ENCODE data around the gene TMEM240.
"Not testable (repeated sequence)": the region's sequence is repeated elsewhere in the genome, so short reads cannot be mapped to it uniquely, and the experiment has no call there.

TMEM240 gene

DNA sequence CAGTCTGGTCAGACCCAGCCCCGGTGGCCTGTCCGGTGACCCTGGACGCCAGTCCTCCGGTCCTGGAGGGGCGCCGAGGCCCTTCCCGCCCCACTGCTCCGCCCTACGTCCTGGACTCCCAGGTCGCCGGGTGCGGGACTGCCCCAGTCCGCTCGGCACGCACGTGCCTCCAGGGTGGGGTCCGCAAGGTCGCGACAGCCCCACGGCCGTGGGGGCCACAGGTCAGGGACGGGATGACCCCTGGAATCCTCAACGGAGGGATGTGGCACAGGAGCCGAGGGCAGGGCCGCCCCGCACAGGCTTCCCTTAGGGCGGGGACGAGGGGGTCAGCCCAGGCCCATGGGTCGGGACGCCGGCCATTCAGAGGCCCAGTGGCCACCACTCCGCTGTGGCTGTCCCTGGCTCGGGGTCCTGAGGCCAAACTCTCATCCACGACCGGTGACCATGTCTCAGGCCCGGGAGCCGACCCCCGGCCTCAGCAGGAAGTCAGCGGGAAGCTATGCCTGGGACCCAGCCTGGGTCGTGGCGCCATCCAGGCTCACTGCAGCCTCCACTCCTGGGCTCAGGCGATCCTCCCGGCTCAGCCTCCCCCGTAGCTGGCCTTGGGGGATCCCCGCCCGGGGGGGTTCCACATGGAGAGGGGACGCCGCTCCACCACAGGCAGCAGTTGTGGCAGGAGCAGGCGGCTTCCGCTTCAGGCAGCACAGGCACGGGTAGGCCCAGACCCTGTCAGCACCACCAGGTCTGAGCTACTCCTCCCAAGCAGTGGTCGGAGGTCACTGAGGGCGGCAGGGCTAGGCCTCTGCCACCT is 599 bp upstream of the TMEM240 start:
- DNase-seq (ENCODE audit: low spot score), result no peak

DNA sequence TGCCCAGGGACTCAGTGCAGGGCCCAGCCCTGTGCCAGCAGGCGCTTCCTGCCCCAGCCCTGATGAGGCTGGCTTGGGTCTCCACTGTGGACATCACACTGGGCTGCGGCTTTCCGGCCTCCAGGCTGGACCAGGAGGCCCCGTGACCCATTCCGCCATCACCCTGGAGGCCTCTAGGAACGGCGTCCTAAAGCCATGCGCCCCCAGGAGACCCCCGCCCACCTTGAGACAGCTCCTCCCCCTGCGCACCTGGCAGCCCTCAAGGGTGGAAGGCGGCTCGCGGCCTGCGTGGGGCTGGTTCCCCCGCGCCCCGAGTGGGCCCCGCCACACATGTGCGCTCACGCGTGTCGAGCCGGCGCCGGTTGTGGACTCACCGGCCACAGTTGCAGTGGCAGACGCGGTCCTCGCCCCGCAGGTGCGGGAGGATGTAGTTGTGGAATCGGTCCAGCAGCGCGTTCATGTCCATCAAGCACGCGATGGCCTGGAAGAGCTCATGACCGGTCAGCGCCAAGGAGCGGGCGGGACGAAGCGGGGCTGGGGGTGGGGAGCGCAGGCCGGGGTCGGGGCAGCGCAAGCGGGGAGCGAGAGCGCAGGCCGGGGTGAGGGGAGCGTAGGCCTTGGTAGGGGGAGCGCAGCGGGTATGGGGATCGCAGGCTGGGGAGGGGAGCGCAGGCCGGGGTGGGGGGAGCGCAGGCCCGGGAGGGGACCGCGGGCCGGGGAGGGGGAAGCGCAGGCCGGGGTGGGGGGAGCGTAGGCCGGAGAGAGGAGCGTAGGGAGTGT is 924 bp downstream of the TMEM240 start:
- no peak for DNase-seq (ENCODE audit: low spot score)

DNA sequence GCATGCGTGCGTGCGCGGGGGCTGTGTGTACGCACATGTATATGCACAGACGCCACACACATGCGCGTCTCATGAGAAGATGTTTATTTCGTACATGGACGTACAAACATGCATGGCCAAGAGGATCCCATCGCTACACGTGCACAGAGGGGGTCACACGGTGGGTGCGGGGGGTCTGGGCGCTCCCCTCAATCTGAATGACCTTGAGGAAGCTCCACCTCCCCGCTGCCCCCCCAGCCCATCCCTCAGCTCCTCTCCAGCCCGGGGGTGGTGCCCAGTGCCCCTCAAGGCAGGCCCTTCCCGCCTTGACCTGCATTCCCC is 1.5 kb downstream of the TMEM240 start:
- no peak for DNase-seq (ENCODE audit: low spot score)

DNA sequence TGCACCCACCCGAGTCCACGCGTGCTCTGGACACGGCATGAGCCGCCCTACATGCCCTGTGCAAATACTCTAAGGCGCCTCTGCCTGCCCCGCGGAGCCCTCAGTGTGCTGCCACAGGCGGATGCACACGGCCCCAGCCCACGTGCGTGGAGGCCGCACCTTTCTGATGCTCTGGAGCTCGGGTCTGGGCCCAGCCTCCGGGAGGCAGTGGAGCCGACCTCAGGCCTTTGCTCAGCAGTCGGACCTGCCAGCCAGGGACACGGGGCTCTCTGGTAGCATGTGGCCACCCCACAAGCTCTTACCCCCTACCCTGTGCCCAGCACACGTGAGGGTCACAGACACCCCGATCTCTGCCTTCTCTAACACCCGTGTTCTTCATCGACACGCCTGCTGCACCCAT is 2.1 kb downstream of the TMEM240 start:
- no peak for DNase-seq (ENCODE audit: low spot score)

DNA sequence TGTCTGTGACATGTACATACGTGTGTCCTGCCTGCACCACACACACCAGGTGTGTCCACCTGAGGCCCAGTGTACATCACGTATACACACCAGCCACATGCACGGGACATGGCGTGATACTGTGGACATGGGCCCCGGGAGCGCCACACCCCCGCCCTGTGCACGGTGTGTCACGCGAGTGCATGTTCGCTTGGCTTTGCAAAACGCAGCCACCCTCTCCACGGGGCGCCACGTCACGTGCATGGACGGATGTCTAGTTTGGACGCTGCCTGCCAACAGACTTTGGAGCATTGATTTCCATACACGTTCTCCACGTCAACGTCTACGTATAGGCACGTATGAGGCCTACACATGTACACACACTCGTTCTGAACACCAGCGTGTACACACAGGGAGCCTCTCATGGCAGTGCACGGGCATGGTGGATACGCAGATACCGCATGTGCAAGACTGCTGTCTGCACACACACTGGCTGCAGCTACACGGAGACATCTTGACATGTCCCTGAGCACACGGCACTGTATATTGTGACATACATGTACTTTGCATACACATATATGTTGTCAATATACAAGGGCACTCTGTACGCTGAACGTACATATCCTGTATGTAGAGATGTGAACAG is 2.7 kb downstream of the TMEM240 start:
- DNase-seq (ENCODE audit: low spot score), result no peak

DNA sequence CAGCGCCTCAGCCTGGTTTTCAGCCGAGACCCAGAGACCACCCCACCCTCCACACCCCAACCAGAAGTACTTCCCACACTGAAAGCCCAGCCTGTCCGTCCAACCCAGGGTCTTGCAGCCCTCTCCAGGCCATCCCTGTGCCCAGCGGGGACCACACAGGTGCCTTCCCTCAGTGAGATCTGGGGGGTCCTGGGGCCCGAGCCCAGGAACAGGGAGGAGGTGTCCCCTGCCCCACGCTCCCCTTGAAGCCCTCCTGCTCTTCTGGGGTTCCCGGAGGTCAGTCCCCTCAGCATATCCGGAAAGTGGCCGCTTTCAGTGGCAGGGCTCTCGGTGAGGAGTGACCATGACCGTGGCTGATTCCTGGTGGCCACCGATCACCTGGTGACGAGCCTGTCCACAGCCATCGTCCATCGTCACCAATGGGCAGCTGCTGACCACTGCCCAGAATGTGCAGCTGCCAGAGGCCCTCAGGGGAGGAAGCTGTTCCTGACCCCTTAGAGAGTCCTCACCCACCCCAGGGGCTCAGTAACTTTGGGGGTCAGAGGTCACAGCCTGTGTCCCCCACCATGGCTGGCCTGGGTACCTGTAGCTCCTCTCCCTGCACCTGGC is 3.4 kb downstream of the TMEM240 start:
- DNase-seq (ENCODE audit: low spot score), result no peak

DNA sequence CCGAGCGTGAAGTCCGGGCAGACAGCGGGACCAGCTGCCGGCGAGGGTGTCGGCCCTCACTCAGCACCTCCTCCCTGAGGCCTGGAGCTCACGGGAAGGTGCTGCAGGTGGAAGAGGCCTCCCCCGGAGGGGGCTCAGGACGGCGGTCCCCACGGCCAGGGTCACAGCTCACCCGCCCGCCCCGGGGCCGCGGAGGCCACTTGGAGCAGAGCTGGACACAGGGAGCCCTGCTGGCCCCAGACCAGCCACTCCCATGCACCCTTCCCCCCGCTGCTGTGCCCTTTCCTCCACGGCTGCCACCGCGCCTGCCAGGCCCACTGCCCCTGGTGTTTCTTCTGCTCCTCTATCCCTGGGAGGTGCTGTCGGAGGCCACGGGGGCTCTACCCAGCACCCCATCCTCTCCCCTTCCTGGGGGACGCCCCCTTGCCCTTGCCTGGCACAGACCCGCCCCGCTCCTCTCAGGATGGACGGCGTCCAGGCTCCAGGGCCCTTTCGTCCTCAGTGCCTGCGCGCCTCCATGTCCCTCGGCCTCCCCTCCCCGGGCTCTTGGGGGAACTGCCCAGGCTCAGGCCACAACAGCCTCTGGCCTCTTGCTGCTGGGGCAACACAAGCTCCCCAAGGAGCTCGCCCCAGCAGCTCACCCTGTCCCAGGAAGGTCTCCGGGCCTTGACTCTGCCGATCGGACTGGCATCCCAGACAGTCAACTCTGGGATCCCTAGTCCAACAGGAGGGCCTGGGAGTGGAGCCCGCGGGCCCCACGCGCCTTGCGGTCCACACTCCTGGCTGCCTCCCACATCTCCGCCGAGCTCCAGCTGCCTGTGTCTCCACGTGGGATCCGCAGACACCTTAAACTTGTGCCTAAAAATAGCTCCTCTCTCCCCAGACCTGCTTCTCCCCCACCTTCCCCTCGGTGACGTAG is 4.1 kb downstream of the TMEM240 start:
- peak; percentile 41 for DNase-seq (ENCODE audit: low spot score)

DNA sequence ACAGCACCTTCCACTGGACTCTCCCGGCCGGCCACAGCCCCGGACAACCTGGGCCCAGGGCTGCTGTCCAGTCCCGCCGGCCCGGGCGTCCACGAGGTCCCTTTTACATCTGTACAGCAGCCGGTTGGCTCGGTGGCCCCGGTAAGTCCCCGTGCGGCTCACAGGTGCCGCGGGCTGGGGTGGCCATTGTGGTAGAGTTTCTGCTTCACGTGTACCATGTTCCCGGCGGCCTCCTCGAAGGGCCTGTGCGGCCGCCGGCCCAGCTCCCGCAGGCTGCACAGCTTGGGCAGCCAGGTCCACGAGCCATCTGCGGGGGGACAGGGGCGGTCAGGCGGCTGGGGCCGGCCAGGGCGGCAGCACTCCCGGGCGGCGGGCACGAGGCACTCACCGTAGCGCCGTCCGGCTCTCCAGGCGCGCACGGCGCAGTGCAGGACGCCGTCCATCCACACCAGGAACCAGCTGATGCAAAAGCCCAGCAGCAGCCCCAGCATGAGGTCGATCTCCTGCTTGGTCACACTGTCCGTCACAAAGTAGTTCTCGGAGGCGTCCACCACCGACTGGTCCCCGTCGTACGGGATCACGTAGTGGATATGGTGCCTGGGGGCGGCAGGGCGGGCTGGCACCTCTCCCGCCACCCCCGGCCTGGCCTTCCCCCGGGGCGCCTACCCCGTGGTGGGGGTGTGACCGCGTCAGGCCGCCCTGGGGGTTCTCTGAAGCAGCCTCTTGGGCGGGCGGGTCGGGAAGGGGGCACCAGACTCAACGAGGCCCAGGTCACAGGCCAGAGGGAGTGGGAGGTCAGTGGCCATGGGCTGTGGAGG is 5.0 kb downstream of the TMEM240 start:
- peak; percentile 46 for DNase-seq (ENCODE audit: low spot score)

DNA sequence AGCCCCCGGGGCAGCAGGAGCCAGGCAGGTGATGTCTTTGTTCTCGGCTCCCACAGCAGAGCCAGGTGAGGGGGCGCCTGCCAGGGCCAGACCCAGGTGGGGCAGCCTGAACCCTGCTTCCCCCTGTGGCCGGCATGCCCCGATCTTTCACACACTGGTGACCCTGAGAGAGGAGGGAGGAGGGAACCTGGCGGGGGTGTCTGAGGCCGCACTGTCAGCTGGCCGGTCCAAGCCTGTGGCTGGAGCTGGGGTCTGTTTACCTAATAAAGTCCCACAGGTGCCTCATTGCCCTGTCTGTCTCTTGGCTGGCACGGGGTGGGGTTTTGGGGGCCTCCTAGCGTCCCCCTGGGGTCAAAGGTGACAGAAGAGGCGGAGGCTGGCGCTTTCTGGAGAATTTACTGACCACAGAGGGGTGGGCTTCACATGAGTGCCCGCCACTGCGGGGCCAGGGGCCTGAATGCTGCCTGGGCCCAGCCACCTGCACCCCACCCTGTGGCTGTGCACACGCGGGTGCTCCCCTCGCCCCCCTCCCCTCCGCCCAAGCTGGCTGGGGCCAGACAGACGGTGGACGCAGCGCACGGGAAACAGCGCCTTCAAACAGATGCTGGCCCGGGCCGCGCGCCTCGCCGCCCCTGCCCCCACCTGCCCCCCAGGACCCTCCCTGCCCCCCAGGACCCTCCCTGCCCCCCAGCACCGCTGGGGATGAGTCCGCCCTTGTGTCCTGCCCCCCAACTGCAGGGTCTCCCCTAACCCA is 5.8 kb downstream of the TMEM240 start:
- peak; percentile 34 for DNase-seq (ENCODE audit: low spot score)

DNA sequence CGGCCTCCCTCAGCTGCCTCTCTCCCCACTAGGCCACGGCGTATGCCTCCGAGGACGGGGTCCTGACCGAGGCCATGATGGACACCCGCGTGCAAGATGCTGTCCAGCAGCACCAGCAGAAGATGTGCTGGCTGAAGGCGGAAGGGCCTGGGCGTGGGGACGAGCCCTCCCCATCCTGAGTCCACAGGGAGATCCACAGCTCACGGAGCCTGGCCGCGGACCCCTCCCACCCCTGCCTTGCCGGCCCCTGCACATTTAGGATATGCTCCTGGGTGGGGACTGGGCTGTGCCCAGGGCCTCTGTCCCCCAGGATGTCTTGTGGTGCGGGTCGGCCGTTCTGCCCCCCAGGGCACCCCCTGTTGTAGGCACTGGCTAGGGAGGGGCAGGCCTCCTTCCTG is 6.5 kb downstream of the TMEM240 start:
- DNase-seq (ENCODE audit: low spot score), result not testable (repeated sequence)

DNA sequence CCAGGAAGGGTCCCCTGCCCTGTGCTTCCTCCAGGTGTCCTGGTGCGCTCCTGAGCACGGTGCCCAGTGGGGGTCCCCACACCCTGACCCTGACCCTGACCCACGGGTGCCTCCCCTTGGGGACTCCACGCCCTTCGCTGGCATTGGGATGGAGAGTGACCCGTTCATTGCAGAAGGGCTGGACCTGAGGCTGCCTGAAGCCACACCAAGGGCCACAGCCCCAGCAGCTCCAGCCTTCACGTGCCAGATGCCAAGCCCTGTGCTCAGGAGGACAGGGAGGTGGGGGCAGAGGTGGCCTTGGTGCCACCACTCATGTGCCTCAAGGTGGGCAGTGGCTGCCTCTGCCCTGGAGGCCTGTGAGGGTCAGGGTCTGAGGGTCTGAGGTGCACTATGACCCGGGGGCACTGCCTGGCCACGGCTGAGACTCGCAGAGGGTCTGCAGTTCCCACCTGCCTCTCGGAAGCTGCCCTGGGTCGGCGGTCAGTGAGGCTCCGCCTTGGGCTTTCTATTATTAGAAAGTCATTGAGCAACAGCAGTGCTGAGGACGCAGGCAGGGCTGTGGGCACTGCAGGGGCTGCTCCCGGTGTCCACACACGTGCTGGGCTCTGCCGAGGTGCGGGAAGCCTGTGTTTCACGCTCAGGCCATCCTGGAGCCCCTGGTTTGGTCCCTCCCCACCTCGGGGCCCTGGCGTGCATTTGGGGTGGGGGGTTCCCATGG is 7.1 kb downstream of the TMEM240 start:
- DNase-seq (ENCODE audit: low spot score), result not testable (repeated sequence)

DNA sequence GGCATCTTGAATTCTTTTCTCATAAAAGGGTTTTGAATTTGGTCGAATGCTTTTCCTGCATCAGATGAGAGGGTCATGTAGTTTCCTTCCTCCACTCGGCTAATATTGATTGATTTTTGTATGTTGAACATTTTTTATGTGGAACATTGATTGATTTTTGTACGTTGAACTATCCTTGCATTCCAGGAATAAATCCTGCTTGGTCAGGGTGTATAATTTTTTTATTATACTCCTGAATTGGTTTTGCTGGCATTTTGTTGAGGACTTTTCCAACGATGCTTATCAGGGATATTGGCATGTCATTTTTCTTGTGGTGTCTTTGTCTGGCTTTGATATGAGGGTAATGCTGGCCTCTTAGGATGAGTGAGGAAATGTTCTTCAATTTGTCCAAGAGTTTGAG is 8.5 kb downstream of the TMEM240 start:
- DNase-seq (ENCODE audit: low spot score), result no peak

DNA sequence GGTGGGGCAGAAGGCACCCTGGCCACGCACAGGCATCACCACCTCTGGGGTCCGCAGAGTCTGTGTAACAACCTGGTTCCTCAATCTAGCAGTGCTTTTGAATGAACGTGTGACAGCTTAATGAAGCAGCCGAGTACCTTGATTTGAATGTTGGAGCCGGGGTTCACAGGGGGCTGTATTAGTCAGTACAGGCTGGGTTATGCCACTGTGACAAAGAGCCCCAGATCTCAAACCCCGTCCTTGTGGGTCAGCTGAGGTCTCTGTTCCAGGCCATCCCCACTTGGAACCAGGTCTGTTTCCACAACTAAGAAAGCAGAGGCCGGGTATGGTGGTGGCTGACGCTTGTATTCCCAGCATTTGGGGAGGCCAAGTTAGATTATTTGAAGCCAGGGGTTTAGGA is 10.5 kb downstream of the TMEM240 start:
- no peak for DNase-seq (ENCODE audit: low spot score)

DNA sequence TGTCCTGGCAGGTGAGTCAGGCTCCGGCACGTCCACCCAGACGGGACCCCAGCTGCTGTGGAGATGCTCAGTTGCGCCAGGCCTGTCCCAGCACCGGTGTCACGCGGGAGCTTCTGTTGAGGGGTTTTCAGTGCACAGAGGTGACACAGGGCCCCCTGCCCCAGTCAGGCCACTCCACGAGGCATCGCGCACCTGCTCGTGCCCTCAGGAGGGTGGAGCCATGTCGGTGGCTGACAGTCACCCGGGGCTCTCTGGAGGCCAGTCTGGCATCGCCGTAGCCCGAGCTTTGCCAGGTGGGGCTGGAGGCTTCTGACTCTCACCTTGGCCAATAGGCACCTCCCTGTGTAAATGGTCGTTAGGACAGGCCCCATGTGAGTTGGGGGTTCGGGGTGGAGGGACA is 11.1 kb downstream of the TMEM240 start:
- DNase-seq (ENCODE audit: low spot score), result peak; percentile 14

DNA sequence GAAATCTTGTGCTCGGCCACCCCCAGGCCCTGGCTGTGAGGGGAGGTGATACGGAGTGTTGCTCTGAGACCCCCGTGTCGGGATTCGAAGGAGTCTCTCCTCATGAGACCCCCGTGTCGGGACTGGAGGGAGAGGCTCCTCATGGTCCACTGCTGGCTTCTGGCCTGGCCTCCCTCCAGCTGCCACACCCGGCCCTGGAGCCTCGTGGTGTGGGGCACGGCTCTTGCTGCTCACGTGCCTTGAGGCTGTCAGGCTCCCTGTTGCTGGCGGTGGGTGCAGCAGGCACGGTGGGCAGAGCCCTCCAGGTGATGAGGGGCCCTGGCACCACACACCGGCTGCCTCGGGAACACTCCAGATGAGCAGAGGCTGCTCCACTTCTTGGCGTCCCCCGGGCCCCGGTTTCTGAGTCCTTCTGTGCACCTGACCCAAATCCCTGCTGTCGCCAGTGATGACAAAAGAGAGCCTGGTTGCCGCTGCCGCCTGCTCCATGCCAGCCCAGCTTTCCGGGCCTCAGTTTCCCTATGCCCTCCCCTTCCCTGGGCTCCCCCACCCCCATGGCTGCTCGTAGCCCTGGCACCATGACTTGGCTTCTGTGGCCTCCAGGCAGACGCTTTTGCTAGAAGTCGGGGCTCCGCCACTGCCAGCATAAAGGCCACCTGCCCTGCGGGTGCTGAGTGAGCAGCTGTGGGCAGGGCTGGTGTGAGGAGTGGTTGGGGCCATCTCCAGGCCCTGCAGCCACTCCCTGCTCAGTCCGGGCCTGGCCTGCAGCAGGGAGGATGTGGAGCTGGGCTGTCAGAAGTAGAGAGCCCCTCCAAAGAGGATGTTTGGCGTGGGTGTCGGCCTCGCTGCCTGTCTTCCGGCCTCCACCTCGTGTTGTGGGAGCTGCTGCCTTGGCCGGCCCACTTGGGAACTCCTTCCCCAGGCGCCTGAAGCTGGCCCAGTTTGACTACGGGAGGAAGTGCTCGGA is 11.8 kb downstream of the TMEM240 start:
- peak; percentile 6 for DNase-seq (ENCODE audit: low spot score)

DNA sequence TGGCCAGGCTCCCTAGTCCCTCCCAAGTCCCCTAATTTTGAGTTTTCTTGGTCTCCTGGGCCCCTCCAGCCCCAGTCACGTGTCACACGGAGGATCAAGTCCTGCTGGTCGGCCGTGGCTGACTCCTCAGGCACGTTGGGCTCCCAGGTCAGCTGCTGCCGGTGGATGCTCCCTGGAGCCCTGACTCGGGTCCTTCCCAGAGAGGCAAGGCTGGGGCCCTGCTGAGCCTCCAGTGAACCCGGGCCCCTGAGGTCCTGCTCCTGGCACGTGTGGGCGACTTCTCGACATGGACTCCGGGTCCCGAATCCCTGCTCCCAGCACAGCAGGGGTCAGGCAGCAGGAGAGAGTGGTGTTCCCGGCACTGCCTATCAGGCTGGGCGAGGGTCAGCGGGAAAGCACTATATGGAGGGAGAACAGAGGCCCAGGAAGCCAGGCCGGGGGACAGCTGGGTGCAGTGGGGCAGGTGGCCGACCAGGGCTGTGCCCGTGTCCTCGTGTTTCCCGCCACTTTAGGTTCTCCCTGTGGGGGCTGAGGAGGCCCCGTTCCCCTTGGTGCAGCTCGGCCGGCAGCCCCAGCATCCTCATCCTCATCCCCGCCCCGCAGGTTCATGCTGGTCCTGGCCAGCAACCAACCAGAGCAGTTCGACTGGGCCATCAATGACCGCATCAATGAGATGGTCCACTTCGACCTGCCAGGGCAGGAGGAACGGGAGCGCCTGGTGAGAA is 13.2 kb downstream of the TMEM240 start:
- DNase-seq (ENCODE audit: low spot score), result peak; percentile 20

DNA sequence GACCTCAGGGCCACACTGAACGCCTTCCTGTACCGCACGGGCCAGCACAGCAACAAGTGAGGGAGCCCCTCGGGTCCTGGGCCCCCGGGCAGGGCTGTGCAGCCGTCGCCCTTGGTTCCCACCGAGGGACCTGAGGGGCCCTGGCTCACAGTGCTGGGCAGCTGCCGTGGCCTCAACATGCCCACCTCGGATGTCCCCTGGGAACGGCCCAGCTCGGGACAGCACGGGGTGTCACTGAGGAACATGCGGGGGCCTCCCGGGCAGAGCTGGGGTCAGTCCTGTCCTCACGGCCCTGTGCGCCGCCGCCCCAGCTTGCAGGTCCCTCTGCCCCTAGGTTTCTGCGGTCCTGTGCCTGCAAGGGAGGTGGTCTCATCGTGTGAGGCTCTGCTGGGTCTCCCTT is 13.9 kb downstream of the TMEM240 start:
- not testable (repeated sequence) for DNase-seq (ENCODE audit: low spot score)
